GM19351 (cell line): Measurements from ENCODE around the gene GRK5.

Experiments used
- ATAC-seq: cut with Tn5 transposase; IDR thresholded peaks from one replicate; pipeline ENCODE4 v1.9.1; 2021; ENCODE audit warnings: mild to moderate bottlenecking, moderate library complexity; ENCODE audit not compliant: unreplicated experiment

GRK5 gene

GRCh38 chr10:119292968-119293760 lies 85.8 kb downstream of the GRK5 start:
- ATAC-seq, result no peak

GRCh38 chr10:119296703-119297102 lies 89.3 kb downstream of the GRK5 start:
- no peak for ATAC-seq

GRCh38 chr10:119297207-119297968 lies 90.0 kb downstream of the GRK5 start:
- ATAC-seq, result no peak

- ATAC-seq, result no peak
Measured at GRCh38 chr10:119298810-119299209, 91.4 kb downstream of the GRK5 start.

GRCh38 chr10:119299531-119299930 lies 92.2 kb downstream of the GRK5 start:
- ATAC-seq, result no peak

GRCh38 chr10:119301397-119301796 lies 94.0 kb downstream of the GRK5 start:
- no peak for ATAC-seq

- no peak for ATAC-seq
Measured at GRCh38 chr10:119302172-119302571, 94.8 kb downstream of the GRK5 start.

- ATAC-seq, result no peak
Measured at GRCh38 chr10:119302591-119303253, 95.4 kb downstream of the GRK5 start.

GRCh38 chr10:119303886-119304285 lies 96.5 kb downstream of the GRK5 start:
- no peak for ATAC-seq

GRCh38 chr10:119304541-119304940 lies 97.2 kb downstream of the GRK5 start:
- ATAC-seq, result no peak

- ATAC-seq, result peak; percentile 47
Measured at GRCh38 chr10:119305860-119306513, 98.6 kb downstream of the GRK5 start.

- peak; percentile 74 for ATAC-seq
Measured at GRCh38 chr10:119306514-119306951, 99.2 kb downstream of the GRK5 start.

GRCh38 chr10:119306986-119307392 lies 99.6 kb downstream of the GRK5 start:
- ATAC-seq, result no peak

GRCh38 chr10:119308089-119308488 lies 100.7 kb downstream of the GRK5 start:
- no peak for ATAC-seq

GRCh38 chr10:119308551-119309422 lies 101.4 kb downstream of the GRK5 start:
- no peak for ATAC-seq

- ATAC-seq, result peak; percentile 27
Measured at GRCh38 chr10:119309423-119309770, 102.0 kb downstream of the GRK5 start.

- ATAC-seq, result no peak
Measured at GRCh38 chr10:119310806-119311205, 103.4 kb downstream of the GRK5 start.

GRCh38 chr10:119312241-119312640 lies 104.9 kb downstream of the GRK5 start:
- ATAC-seq, result no peak

GRCh38 chr10:119313024-119313423 lies 105.7 kb downstream of the GRK5 start:
- no peak for ATAC-seq

- peak; percentile 59 for ATAC-seq
Measured at GRCh38 chr10:119313644-119314043, 106.3 kb downstream of the GRK5 start.
